HUES6 (cell line): Measurements from ENCODE around the gene TTC28.

ENCODE experiments used
- H3K27ac ChIP-seq: 2 replicates; pipeline ENCODE4 v1.7.0; 2013; ENCODE audit warnings: low read depth, mild to moderate bottlenecking, low read length, inconsistent platforms
- H3K27me3 ChIP-seq: 2 replicates; pipeline ENCODE4 v1.6.1; 2013; ENCODE audit warnings: low read length; ENCODE audit not compliant: control insufficient read depth, insufficient read depth
- H3K36me3 ChIP-seq: 2 replicates; pipeline ENCODE4 v1.6.1; 2013; ENCODE audit warnings: low read length; ENCODE audit not compliant: control insufficient read depth, insufficient read depth
- H3K4me1 ChIP-seq: 2 replicates; pipeline ENCODE4 v1.6.1; 2013; ENCODE audit warnings: low read length; ENCODE audit not compliant: control insufficient read depth, insufficient read depth
- H3K4me3 ChIP-seq: 2 replicates; pipeline ENCODE4 v1.5.1; 2013; ENCODE audit warnings: low read depth, low read length
- H3K9ac ChIP-seq: one replicate; pipeline ENCODE4 v1.6.1; 2013; ENCODE audit warnings: mild to moderate bottlenecking, low read length
- H3K9me3 ChIP-seq: 2 replicates; pipeline ENCODE4 v1.6.1; 2013; ENCODE audit warnings: low read depth, low read length; ENCODE audit not compliant: control insufficient read depth, insufficient read depth

TTC28 gene

DNA sequence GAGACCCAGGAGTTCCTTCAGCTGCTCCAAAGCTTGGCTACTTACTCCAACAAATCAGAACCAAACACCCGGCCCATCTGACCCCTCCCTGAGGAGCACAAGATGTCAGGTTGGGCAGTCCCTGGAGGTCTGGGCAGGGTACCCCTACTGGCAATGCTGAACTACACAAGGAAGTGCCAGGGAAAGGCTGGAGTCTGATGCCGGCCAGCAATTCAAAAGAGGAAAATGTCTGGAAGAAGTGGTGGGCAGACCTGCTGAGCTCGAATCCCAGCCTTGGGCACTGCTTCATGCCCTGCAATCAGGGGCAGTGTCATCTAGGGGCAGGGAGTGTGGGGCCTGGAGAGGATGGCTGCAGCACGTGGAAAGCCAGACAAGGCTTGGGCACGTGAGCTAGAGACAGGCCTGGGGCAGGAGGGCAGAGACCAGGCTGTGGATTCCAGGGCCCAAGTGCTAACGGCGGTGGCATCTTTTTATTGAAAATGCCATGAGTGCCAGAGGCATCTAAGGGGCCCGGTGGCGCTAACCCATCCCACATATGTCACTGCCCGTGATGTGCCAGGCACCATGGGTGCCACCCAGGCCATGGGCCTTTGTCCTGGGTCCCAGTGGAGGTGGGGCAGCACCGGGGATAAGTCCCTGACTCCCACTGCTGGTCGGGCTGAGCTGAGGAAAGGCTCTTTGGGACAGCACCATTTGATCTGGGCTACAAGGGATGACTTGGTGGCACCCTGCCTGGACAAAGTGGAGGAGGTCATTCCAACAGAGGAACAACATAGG, 662.7 kb downstream of the TTC28 start:
- Histone ChIP-seq H3K9me3 (no peaks in the 10 kb centered on the region), H3K36me3 (no peaks in the 10 kb centered on the region), H3K4me3 (no peak overlapping the region), H3K27ac (no peak overlapping the region), H3K27me3 (no peaks in the 10 kb centered on the region), H3K9ac (no peak overlapping the region), H3K4me1 (peaks cover 12% of the 10 kb centered on the region; the same call in 1 of the 2 replicates)

DNA sequence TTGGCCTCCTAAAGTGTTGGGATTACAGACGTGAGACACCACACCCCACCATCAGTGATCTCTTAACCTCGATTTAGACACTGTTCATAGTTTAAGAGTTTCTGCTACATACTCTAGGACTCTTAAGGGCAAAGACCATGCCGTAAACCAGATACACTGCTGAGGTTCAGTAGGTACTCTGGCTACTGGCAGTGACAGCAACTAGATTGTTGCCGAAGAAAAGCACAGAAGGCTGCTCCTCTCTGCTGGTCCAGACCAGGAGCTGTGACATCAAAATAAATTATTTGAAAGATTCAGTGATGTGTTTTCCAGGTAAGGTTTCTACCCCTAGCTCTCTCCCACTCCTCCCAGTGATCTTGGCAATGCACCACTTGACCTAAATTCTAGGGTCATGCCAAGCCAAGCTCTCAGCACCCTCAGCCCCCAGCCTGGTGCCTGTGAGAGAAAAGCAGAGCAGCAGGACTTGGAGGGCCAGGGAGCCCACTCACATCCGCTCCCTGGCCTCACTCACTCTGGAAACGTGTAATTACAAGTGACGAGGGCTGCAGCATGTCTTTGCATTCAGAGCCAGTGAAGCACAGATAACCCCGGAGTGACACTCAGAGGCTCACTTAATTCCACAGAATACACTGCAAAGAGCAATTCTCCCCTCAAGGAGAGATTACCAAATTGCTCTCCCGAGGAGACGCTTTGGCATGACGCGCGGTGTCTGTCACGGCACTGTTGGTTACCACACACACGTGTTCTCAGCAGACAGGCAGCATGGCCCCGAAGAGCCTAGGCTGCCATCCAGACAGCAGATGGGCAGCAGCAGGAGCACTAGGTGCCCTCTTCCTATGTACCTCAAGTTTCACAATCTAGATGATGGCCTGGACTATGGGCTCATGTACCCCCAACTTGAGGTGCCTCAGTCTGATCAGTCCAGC, 663.7 kb downstream of the TTC28 start:
- no peaks in the 10 kb centered on the region for H3K27me3 ChIP-seq
- H3K36me3 ChIP-seq: no peaks in the 10 kb centered on the region
- H3K27ac ChIP-seq: no peak overlapping the region
- H3K9ac ChIP-seq: no peak overlapping the region
- H3K9me3 ChIP-seq: no peaks in the 10 kb centered on the region
- no peak overlapping the region for H3K4me3 ChIP-seq
- H3K4me1 ChIP-seq: peaks cover 8% of the 10 kb centered on the region; the same call in 1 of the 2 replicates

GRCh38 chr22:28015046-28015425, 664.6 kb downstream of the TTC28 start:
- no peak overlapping the region for H3K9ac ChIP-seq
- H3K27ac ChIP-seq: no peak overlapping the region
- no peaks in the 10 kb centered on the region for H3K36me3 ChIP-seq
- no peaks in the 10 kb centered on the region for H3K27me3 ChIP-seq
- H3K4me3 ChIP-seq: no peak overlapping the region
- H3K9me3 ChIP-seq: no peaks in the 10 kb centered on the region
- no peaks in the 10 kb centered on the region; the same call in 1 of the 2 replicates for H3K4me1 ChIP-seq

DNA sequence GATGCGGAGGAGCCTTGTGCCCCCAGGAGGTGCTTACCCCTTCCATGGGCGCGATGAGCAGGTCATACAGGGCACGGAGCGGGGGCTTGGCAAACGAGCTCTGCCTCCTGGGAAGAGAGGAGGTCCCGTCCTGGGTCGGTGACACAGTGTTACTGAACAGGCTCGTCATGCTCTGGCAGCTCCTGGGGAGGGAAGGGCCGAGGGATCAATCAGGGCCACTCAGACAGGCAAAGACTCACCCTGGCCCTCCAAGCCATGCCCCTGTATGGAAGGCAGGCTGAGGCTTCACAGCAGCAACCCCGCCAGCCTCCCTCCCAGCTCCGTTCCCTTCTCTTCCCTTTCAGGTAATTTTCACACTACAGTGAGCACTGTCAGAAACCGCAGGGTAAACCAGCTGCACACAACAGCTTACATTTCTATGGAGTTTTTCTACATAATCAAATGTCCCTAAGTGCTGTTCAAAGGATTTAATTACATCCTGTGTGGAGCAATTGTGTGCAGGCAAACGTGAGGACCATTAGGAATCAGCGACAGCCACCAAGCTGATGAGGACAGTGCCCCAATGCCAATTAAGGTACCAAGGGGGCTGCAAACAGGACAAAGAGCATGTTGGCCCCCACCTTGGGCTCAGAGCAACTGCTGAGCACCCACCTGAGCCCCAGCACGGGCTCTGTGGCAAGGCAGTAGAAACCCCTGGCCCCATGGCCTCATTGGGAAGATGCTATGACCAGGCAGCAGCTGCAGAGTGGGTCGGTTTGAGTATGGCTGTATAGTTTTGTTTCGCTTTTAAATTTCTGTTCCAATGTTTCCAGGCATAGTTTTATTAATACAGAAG, 665.2 kb downstream of the TTC28 start:
- Histone ChIP-seq H3K4me3 (no peak overlapping the region), H3K4me1 (no peaks in the 10 kb centered on the region; the same call in 1 of the 2 replicates), H3K27ac (no peak overlapping the region), H3K27me3 (no peaks in the 10 kb centered on the region), H3K9ac (no peak overlapping the region), H3K9me3 (no peaks in the 10 kb centered on the region), H3K36me3 (no peaks in the 10 kb centered on the region)

- no peak overlapping the region for H3K9ac ChIP-seq
- H3K27me3 ChIP-seq: no peaks in the 10 kb centered on the region
- H3K36me3 ChIP-seq: no peaks in the 10 kb centered on the region
- H3K4me1 ChIP-seq: no peaks in the 10 kb centered on the region; the same call in 1 of the 2 replicates
- no peak overlapping the region for H3K27ac ChIP-seq
- no peaks in the 10 kb centered on the region for H3K9me3 ChIP-seq
- no peak overlapping the region for H3K4me3 ChIP-seq
Measured at GRCh38 chr22:28013611-28014010, 666.0 kb downstream of the TTC28 start.

- Histone ChIP-seq H3K4me3 (no peak overlapping the region), H3K4me1 (no peaks in the 10 kb centered on the region; the same call in 1 of the 2 replicates), H3K36me3 (no peaks in the 10 kb centered on the region), H3K27ac (no peak overlapping the region), H3K9me3 (no peaks in the 10 kb centered on the region), H3K27me3 (no peaks in the 10 kb centered on the region), H3K9ac (no peak overlapping the region)
Measured at GRCh38 chr22:28012832-28013460, 666.7 kb downstream of the TTC28 start.

- no peak overlapping the region for H3K4me3 ChIP-seq
- H3K4me1 ChIP-seq: no peaks in the 10 kb centered on the region; the same call in 1 of the 2 replicates
- no peak overlapping the region for H3K27ac ChIP-seq
- H3K9ac ChIP-seq: no peak overlapping the region
- H3K9me3 ChIP-seq: no peaks in the 10 kb centered on the region
- H3K27me3 ChIP-seq: no peaks in the 10 kb centered on the region
- H3K36me3 ChIP-seq: no peaks in the 10 kb centered on the region
Measured at GRCh38 chr22:28009272-28009827, 670.3 kb downstream of the TTC28 start.

- H3K4me3 ChIP-seq: no peak overlapping the region
- no peak overlapping the region for H3K27ac ChIP-seq
- no peaks in the 10 kb centered on the region for H3K9me3 ChIP-seq
- no peaks in the 10 kb centered on the region for H3K27me3 ChIP-seq
- H3K9ac ChIP-seq: no peak overlapping the region
- no peaks in the 10 kb centered on the region for H3K4me1 ChIP-seq
- no peaks in the 10 kb centered on the region for H3K36me3 ChIP-seq
Measured at GRCh38 chr22:28008649-28009048, 671.0 kb downstream of the TTC28 start.

GRCh38 chr22:28008056-28008455, 671.6 kb downstream of the TTC28 start:
- no peaks in the 10 kb centered on the region for H3K36me3 ChIP-seq

DNA sequence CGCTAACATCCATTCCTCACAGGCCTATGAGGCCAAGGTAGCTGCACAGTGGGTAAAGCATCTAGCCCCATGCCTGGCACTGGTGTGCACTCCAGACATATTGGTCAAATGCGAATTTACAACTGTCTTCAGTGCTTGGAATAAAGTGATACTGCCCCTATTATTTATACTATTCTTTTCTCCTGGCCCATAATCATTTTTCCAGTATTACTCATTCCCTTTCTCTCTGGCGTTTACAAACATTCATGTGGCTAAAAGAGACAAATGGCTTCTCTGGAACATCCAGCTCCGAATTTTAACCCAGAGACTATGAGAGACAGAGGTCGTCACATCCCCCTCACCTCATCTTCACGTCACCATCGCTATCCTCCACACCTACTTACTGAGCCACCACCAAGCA, 673.4 kb downstream of the TTC28 start:
- Histone ChIP-seq H3K4me3 (no peak overlapping the region), H3K9ac (no peak overlapping the region), H3K27me3 (no peaks in the 10 kb centered on the region), H3K4me1 (no peaks in the 10 kb centered on the region), H3K27ac (no peak overlapping the region), H3K9me3 (no peaks in the 10 kb centered on the region), H3K36me3 (no peaks in the 10 kb centered on the region)

More at GRCh38 chr22:28008056-28008455, 671.6 kb downstream of the TTC28 start:
- H3K4me1 ChIP-seq: no peaks in the 10 kb centered on the region
- H3K9me3 ChIP-seq: no peaks in the 10 kb centered on the region
- H3K9ac ChIP-seq: no peak overlapping the region
- no peak overlapping the region for H3K4me3 ChIP-seq
- no peaks in the 10 kb centered on the region for H3K27me3 ChIP-seq
- no peak overlapping the region for H3K27ac ChIP-seq
